DMS53 (cell line): ENCODE data around the gene TMEM11.

Experiments
- DNase-seq: peaks from one replicate; lab custom pipeline; 2025; lab: John Stamatoyannopoulos, UW

TMEM11 gene

DNA sequence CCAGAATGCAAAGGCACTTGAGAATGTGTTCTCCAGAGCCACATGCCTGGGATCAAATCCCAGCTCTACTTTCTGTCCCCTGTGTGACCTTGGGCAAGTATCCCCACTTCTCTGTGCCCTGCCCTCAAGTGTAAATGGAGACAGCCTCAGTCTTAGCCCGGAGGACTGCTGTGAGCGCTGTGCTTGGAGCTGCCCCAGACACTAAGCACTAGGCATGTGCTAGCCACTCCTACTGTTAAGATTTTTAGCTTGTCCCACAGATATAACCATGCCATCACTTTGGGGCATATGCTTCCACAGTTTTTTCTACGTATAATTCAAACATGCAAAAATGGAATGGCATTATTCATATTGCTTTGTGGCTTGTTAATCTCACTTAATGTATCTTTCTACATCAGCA is 29.4 kb downstream of the TMEM11 start:
- DNase-seq, result no peak

DNA sequence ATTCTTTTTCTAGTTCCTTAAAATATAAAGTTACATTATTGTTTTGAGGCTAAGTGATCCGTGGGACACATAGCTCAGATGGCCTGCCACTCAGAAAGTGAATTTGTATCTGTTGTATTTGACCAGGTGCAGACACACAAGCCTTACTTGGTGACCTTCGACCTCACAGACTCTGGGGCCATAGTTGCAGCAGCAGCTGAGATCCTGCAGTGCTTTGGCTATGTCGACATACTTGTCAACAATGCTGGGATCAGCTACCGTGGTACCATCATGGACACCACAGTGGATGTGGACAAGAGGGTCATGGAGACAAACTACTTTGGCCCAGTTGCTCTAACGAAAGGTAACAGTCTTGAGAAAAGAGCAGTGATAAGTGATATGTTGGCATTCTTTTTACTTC is 30.5 kb downstream of the TMEM11 start:
- peak; percentile 38 for DNase-seq

- no peak for DNase-seq
These were observed 35.9 kb downstream of the TMEM11 start for GRCh38 chr17:21177854-21178600.

DNA sequence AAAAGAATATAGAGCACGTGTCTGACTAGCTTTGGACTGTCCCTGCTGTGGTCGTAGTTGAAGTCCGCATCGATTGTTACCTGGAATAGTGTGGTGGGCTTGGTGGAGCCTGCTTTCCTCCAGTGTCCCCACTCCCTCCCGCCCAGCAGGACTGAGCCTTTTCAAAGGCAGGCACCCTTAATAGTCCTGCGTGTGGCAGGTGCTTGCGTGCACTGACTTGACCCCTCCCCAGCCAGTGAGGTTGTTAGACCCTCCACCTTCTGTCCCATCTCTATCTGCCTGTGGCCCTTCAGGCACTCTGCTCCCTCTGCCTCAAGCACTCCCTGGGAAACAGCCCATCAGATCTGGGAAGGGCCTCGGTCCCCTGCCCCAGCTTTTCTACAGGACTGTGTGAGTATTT is 36.6 kb downstream of the TMEM11 start:
- no peak for DNase-seq

- no peak for DNase-seq
These were observed 37.1 kb downstream of the TMEM11 start for GRCh38 chr17:21176773-21177395.

- no peak for DNase-seq
These were observed 39.2 kb downstream of the TMEM11 start for GRCh38 chr17:21174713-21175112.

GRCh38 chr17:21174186-21174585 is 39.8 kb downstream of the TMEM11 start:
- DNase-seq, result no peak

- DNase-seq, result no peak
These were observed 40.4 kb downstream of the TMEM11 start for GRCh38 chr17:21173543-21173942.

DNA sequence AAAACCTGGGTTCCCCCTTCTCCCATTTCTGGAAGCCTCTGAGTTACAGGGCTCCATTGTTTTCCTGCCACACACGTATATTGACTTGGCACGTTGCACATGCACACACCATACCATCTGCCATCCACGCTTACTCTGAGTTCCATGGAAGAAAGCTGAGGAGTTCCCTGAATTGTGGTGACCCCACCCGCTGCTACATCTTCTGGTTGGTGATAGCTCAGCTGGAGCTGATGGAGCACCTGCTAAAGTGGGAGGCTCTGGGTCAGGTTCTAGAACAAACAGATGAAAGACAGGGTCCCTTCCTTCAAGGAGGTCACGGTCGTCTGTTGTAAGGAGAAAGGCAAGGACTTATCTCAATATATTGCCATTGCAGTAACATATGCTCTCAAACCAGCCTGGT is 41.1 kb downstream of the TMEM11 start:
- no peak for DNase-seq

DNA sequence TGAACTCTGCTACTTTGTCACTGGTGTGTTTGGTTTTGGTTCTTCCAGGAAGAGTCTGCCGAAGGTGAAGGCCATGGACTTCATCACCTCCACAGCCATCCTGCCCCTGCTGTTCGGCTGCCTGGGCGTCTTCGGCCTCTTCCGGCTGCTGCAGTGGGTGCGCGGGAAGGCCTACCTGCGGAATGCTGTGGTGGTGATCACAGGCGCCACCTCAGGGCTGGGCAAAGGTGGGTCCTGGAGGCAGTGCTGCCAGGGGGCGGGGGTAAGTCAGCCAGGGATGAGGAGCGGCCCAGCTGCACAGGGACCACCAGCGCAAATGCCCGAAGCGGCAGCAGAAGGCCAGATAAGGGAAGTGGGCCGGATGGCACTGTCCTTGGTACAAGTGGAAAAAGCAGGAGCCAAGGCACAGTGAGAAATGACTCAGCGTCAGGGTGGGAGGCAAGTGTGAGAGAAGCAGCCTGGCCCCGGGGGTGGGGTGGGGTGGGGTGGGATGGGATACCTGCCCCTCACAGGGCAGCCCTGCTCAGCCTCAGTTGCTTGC is 41.9 kb downstream of the TMEM11 start:
- DNase-seq, result no peak

- no peak for DNase-seq
These were observed 42.5 kb downstream of the TMEM11 start for GRCh38 chr17:21171309-21171922.

GRCh38 chr17:21170809-21171208 is 43.2 kb downstream of the TMEM11 start:
- no peak for DNase-seq

DNA sequence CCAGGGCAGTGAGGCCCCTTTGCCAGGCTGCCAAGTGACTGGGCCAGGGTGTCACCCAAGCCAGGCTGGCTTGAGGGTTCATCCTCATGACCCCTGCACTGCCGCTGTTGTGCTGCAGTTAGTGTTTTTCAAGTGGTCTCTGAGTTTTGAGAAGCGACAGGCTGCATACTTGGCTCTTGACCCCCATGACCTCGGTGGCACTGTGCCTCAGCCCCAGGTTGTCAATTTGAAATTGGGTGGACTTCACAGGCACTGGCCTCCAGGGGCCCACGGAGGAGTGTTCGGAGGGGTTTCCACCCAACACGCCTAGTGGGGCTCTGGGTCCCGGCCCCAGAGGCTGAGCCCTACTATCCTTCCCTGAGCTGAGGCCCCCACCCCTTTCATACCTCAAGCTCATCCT is 44.5 kb downstream of the TMEM11 start:
- DNase-seq, result no peak

- no peak for DNase-seq
These were observed 45.5 kb downstream of the TMEM11 start for GRCh38 chr17:21168555-21168865.

DNA sequence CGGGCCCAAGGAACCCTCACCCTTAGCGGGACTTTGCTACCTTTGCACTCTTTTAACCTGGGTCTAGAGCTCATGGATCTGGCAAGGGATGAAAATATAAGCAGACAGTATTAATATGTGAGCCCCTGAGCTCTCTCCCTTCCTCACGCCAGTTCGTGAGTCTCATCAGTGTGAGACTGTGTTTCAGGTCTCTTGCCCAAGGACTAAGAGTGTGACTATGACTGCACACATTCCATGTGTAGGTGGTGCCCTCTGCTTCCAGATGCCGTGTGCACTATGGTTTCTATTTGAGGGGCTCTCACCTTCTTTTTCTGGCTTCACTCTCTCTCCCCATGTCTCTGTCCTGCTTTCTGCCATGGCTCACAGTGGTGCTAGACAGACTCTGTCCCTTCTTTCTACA is 46.7 kb downstream of the TMEM11 start:
- no peak for DNase-seq

GRCh38 chr17:21166595-21167210 is 47.3 kb downstream of the TMEM11 start:
- DNase-seq, result no peak

GRCh38 chr17:21165922-21166594 is 47.9 kb downstream of the TMEM11 start:
- DNase-seq, result no peak

DNA sequence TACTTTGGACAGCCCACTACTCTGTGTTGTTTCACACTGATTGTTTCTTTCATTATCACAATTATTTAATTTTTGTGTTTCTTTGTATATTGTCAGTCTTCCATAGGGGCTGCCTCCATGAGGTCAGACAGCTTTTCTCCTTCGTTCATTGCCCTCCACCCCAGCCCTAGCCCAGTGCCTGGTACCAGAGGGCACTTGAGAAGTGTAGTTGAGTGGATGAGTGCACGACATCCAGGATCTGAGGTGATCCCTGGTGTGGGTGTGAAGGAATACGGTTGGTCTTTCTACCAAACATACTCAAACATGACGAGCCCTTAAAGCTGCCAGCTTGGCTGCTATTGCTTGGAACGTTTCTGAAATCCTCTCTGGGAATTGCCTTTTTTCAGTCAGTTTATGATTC is 49.3 kb downstream of the TMEM11 start:
- no peak for DNase-seq

DNA sequence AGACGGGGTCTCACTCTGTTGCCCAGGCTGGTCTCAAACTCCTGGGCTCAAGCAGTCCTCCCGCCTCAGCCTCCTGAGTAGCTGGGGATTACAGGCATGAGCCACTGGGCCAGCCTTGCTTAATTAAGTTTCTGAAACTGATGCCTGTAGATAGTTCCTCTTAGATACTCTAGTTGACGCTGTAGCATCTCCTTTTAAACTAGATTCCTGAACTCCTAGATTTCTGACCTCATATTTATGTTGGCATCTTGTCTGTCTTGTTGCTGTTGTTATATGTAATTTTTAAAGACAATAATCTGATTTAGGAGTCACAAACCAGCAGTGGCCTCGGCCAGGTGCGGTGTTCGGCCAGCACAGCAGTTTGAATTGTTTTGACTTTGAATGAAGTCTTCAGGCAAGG is 49.7 kb downstream of the TMEM11 start:
- DNase-seq, result no peak

- DNase-seq, result no peak
These were observed 50.9 kb downstream of the TMEM11 start for GRCh38 chr17:21163101-21163500.

GRCh38 chr17:21162394-21162775 is 51.6 kb downstream of the TMEM11 start:
- no peak for DNase-seq
